GM13977 (cell line): Measurements from ENCODE around the gene COQ9.

Source experiments
- DNase-seq: peaks from one replicate; pipeline ENCODE4 v3.0.0; 2012; ENCODE audit warnings: low spot score
- in situ Hi-C: fragments of 300-500 bp; cut with MboI; formaldehyde crosslinking; loops from one replicate; pipeline ENCODE4 v1.12.0; 2022; ENCODE audit warnings: low sequenced_read_pairs, low pct_unique_long_range_greater_than_20kb, mixed read lengths, inconsistent platforms; ENCODE audit not compliant: unreplicated experiment
- TF ChIP-seq, protein P1 (sequence below): IDR thresholded peaks from 2 replicates; pipeline ENCODE4 v1.5.1; 2012; ENCODE audit warnings: mild to moderate bottlenecking, control low read depth; ENCODE audit not compliant: insufficient read depth; ENCODE audit errors: extremely low read depth, missing control alignments

The COQ9 gene

DNA sequence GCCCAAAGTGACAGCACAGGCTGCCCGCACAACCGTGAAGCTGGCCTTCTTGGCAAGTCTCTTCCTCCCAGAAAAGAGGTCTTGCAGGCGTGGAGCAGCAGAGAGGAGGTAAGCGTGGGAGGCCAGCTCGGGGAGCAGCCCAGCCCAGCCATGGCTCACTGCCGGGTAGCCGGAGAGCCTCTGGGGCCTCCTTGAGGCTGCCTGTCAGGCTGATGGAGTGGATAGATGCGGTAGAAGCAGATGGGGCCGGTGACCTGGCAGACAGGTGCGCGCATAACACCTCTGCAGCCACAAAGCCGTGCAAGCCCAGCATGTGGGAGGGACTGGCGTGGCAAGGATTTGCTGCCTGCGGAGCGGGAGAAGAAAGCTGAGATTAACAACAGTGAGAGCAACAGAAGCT, 56.1 kb downstream of the COQ9 start:
- TF ChIP-seq, protein P1, sequence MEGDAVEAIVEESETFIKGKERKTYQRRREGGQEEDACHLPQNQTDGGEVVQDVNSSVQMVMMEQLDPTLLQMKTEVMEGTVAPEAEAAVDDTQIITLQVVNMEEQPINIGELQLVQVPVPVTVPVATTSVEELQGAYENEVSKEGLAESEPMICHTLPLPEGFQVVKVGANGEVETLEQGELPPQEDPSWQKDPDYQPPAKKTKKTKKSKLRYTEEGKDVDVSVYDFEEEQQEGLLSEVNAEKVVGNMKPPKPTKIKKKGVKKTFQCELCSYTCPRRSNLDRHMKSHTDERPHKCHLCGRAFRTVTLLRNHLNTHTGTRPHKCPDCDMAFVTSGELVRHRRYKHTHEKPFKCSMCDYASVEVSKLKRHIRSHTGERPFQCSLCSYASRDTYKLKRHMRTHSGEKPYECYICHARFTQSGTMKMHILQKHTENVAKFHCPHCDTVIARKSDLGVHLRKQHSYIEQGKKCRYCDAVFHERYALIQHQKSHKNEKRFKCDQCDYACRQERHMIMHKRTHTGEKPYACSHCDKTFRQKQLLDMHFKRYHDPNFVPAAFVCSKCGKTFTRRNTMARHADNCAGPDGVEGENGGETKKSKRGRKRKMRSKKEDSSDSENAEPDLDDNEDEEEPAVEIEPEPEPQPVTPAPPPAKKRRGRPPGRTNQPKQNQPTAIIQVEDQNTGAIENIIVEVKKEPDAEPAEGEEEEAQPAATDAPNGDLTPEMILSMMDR = no peak
- in situ Hi-C loops = no loop called here
- DNase-seq = no peak

DNA sequence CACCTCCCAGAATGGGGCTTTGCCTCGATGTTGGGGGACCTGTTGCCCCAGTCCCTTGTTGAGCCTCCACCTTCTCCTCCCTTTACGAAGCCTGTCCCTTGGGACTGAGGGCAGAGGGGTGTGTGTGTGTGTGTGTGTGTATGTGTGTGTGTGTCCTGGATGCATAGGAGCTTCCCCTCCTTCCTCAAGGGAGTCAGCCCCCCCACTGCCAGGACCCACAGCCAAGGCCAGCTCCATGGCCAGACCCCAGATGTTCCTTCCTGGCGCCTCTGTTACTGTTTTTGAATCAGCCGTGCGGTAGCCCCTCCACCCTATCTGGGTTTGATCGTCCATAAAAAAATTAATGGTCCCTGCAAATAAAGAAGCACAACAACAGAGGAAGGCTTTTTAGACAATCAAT, 56.7 kb downstream of the COQ9 start:
- in situ Hi-C loops = no loop called here
- TF ChIP-seq, protein P1 = no peak
- no peak for DNase-seq

DNA sequence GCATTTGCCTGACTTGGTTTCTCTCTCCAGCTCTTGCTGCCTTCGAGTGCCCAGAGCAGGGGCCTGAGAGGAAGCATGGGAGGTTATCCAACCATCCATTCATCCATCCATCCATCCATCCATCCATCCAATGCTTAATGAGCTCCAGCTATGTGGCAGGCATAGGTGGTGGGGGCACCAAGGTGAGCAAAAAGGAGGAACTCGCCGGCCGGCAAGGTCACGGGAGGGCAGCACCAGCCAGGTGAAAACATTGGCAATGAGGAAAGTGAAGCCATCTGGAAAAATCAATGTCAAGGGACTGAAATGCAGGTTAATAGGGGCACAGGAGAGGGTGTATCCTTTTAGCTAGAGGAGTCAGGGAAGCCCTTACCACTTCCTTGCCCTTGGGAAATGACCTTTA, 57.2 kb downstream of the COQ9 start:
- in situ Hi-C loops = no loop called here
- no peak for DNase-seq
- TF ChIP-seq, protein P1 = no peak

DNA sequence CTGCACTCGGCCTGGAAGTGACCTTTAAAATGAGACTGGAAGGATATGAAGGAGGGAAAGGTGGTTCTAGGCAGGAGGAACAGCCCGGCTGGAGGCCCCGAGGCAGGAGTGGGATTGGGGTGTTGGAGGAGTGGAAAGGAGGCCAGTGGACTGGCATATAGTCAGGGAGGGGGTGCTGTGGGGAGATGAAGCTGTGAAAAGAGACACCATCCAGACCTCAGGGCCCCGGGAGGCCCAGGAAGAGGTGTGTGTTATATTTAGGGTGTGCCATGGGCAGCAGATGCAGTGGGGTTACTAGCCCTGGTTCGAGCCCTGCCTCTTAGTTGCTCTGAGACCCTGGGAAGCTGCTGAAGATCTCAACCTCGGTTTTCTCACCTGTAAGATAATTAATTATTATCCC, 57.9 kb downstream of the COQ9 start:
- in situ Hi-C loops = no loop called here
- no peak for DNase-seq
- TF ChIP-seq, protein P1 = no peak

DNA sequence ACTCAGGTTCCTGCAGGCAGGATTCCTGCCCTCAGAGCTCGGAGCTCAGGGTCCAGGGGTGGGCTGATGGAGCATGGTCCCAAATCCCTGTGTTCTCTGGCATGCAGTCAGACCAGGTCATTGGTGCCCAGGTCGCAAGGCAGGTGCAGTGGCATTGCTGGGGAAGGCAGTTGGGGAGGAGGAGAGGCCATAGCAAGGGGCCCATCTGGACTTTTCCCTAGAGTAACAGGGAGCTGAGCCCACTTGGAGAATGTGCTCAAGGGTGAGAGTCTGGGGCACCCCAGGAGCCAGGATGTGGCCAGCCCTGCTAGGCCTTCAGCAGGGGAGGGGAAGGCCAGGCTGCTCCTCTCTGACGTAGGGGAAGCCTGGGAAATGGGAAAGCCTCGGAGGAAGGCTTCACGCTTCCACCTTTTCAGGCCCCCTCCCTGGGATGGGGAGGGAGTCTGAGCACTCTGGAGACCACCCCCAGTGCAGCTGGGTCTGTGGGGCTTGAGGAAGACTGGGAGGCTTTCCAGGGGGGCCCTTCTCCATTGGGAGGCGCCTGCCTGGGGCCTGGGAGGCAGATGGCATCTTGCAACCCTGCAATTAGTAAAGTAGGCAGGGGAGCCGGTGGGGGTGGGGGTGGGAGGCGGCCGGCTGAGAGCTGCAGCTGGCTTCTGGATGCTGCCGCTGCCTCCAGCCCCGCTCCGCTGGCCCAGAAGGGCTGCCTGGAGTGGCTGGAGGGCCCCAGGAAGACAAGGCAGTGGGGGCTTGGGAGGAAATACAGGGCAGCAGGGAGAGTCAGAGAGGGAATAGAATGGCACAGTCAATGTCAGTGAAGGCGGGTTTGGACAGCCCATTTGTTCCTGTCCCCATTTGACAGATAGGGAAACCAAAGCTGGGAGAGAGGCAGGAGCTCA, 60.1 kb downstream of the COQ9 start:
- in situ Hi-C loops = no loop called here
- DNase-seq = no peak
- TF ChIP-seq, protein P1 = no peak

DNA sequence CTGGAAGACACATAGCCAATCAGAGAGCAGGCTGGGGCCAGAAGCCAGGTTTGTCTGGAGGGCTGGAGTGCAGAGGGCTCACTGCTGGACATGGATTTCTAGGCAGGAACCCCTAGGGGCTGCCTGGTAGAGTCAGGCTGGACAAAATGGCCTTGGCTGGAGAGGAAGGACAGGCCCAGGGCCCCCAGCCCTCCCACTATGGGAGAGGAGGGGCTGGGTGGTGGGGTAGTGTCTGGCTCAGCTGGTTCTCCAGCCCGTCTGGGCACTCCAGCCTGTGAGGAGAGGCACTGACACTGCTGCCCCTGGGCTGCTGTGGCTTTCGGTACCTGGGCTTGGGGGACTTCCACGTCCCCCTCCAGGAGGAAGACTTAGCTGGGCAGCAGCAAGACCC, 60.8 kb downstream of the COQ9 start:
- no peak for DNase-seq
- in situ Hi-C loops = no loop called here
- TF ChIP-seq, protein P1 = no peak
